HUES6 (cell line): ENCODE results near the gene RESP18.
A peak's percentile ranks its signal among the peaks of the same experiment; 100 is the strongest.
"Not testable (repeated sequence)": the region's sequence is repeated elsewhere in the genome, so short reads cannot be mapped to it uniquely, and the experiment has no call there.

Source experiments
- H3K27ac ChIP-seq: 2 replicates; pipeline ENCODE4 v1.7.0; 2013; ENCODE audit warnings: low read depth, mild to moderate bottlenecking, low read length, inconsistent platforms
- H3K27me3 ChIP-seq: 2 replicates; pipeline ENCODE4 v1.6.1; 2013; ENCODE audit warnings: low read length; ENCODE audit not compliant: control insufficient read depth, insufficient read depth
- H3K36me3 ChIP-seq: 2 replicates; pipeline ENCODE4 v1.6.1; 2013; ENCODE audit warnings: low read length; ENCODE audit not compliant: control insufficient read depth, insufficient read depth
- H3K4me1 ChIP-seq: 2 replicates; pipeline ENCODE4 v1.6.1; 2013; ENCODE audit warnings: low read length; ENCODE audit not compliant: control insufficient read depth, insufficient read depth
- H3K4me3 ChIP-seq: 2 replicates; pipeline ENCODE4 v1.5.1; 2013; ENCODE audit warnings: low read depth, low read length
- H3K9ac ChIP-seq: one replicate; pipeline ENCODE4 v1.6.1; 2013; ENCODE audit warnings: mild to moderate bottlenecking, low read length
- H3K9me3 ChIP-seq: 2 replicates; pipeline ENCODE4 v1.6.1; 2013; ENCODE audit warnings: low read depth, low read length; ENCODE audit not compliant: control insufficient read depth, insufficient read depth

RESP18 gene

GRCh38 chr2:219291394-219291793 is 41.1 kb downstream of the RESP18 start:
- H3K9ac ChIP-seq, result no peak overlapping the region
- no peak overlapping the region for H3K4me3 ChIP-seq
- peaks cover 20% of the 10 kb centered on the region for H3K27me3 ChIP-seq
- H3K27ac ChIP-seq, result no peak overlapping the region
- H3K9me3 ChIP-seq, result no peaks in the 10 kb centered on the region
- H3K36me3 ChIP-seq, result no peaks in the 10 kb centered on the region
- peaks cover 9% of the 10 kb centered on the region for H3K4me1 ChIP-seq

DNA sequence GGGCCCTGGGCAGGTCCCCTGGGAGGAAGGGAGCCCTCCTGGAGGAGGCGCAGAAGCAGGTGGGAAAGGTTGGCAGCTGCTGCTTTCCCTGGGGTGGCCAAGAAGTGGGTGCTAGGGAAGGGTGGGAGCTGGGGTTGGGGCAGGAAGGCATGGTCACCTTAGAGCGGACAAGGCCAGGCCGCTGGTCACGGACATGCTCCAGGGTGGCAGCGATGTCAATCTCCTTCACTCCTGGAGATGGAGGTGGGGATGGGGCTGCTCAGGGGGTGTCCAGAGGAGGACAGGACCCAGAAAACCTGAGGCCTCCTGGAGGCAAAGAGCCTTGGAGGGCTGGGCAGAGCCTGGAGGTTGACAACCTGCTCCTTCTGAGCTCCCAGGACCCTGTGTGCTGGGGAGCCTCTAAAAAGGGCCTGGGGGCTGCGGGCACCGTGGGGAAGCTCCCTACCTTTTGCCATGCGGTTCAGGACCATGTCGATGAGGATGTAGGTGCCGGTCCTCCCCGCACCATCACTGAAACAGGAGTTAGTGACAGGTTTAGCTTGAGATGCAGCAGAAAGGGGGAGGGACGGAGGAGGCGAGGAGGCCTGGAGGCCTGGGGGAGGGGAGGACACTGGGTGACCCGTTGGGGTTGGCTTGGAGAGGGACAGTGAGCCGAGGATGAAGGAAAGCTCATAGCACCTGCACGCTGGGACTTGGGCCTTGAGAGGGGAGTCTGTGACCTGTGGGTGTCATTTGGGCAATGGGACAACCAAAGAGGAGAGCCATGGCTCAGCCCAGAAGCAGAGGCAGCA is 42.0 kb downstream of the RESP18 start:
- no peak overlapping the region for H3K4me3 ChIP-seq
- H3K9me3 ChIP-seq, result no peaks in the 10 kb centered on the region
- H3K27me3 ChIP-seq, result peaks cover 13% of the 10 kb centered on the region
- H3K4me1 ChIP-seq, result peaks cover 14% of the 10 kb centered on the region
- no peaks in the 10 kb centered on the region for H3K36me3 ChIP-seq
- no peak overlapping the region for H3K27ac ChIP-seq
- no peak overlapping the region for H3K9ac ChIP-seq

- Histone ChIP-seq H3K36me3 (peaks cover 3% of the 10 kb centered on the region; the same call in 1 of the 2 replicates), H3K9me3 (no peaks in the 10 kb centered on the region), H3K4me3 (no peak overlapping the region), H3K4me1 (peaks cover 16% of the 10 kb centered on the region), H3K27me3 (peaks cover 7% of the 10 kb centered on the region; the same call in 1 of the 2 replicates), H3K9ac (no peak overlapping the region), H3K27ac (no peak overlapping the region)
These were observed 42.8 kb downstream of the RESP18 start for GRCh38 chr2:219289537-219290361.

GRCh38 chr2:219289195-219289536 is 43.4 kb downstream of the RESP18 start:
- H3K36me3 ChIP-seq, result peaks cover 8% of the 10 kb centered on the region
- no peak overlapping the region for H3K27ac ChIP-seq
- no peaks in the 10 kb centered on the region for H3K9me3 ChIP-seq
- H3K4me1 ChIP-seq, result peaks cover 15% of the 10 kb centered on the region
- H3K27me3 ChIP-seq, result peaks cover 6% of the 10 kb centered on the region; the same call in 1 of the 2 replicates
- H3K4me3 ChIP-seq, result no peak overlapping the region
- no peak overlapping the region for H3K9ac ChIP-seq

- H3K36me3 ChIP-seq, result peaks cover 15% of the 10 kb centered on the region
These were observed 44.8 kb downstream of the RESP18 start for GRCh38 chr2:219287580-219288265.

DNA sequence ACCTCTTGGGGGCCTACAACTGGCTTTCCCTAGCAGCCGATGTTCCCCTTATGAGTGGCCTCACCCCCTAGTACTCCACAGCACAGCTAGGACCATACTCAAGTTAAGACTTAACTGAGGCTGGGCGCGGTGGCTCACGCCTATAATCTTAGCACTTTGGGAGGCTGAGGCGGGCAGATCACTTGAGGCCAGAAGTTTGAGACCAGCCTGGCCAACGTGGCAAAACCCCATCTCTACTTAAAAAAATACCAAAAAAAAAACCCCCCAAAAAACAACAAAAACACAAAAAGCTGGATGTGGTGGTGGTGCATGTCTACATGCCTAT is 45.5 kb downstream of the RESP18 start:
- not testable (repeated sequence) for H3K27me3 ChIP-seq, H3K9me3 ChIP-seq, H3K27ac ChIP-seq, H3K4me3 ChIP-seq, H3K9ac ChIP-seq
- H3K4me1 ChIP-seq, result peaks cover 11% of the 10 kb centered on the region
- peaks cover 18% of the 10 kb centered on the region for H3K36me3 ChIP-seq

More at GRCh38 chr2:219287580-219288265, 44.8 kb downstream of the RESP18 start:
- H3K4me3 ChIP-seq, result no peak overlapping the region
- H3K9me3 ChIP-seq, result no peaks in the 10 kb centered on the region
- no peaks in the 10 kb centered on the region for H3K27me3 ChIP-seq
- H3K9ac ChIP-seq, result no peak overlapping the region
- H3K4me1 ChIP-seq, result peaks cover 11% of the 10 kb centered on the region
- H3K27ac ChIP-seq, result no peak overlapping the region

- Histone ChIP-seq H3K9ac (no peak overlapping the region), H3K36me3 (peaks cover 22% of the 10 kb centered on the region), H3K27me3 (no peaks in the 10 kb centered on the region), H3K4me1 (peaks cover 11% of the 10 kb centered on the region), H3K4me3 (0 out of 2 replicates have a peak overlapping the region, but pooled peaks have one; percentile 21), H3K27ac (no peak overlapping the region), H3K9me3 (no peaks in the 10 kb centered on the region)
These were observed 46.0 kb downstream of the RESP18 start for GRCh38 chr2:219286436-219287115.

DNA sequence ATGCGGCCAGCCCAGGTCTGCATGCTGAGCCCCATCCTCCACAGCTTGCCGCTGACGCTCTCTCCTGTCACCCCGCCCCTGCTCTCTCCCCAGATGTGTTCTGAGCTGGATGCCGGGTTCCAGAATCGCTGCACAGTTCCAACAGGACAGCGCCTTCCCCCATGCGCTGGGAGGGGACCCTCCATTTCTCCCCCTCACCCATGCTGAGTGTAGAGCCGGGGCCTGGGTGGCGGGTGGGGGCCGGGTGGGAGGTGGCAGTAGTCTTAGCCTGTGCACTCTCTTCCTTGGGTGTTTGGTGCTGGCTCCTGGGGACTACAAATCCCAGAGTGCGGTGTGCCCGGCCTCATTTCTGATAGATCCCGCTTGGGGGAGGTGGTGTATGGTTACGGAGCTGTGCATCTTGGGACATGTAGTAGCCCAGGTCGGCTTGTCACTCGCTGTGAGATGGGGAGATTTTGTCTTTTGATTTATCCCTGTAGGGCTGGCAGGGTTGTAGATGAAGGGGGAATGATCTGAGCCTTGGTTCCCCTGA is 46.6 kb downstream of the RESP18 start:
- no peak overlapping the region for H3K27ac ChIP-seq

GRCh38 chr2:219285373-219285735 is 47.2 kb downstream of the RESP18 start:
- Histone ChIP-seq H3K9me3 (no peaks in the 10 kb centered on the region), H3K4me3 (no peak overlapping the region), H3K27ac (no peak overlapping the region), H3K4me1 (peaks cover 13% of the 10 kb centered on the region), H3K9ac (no peak overlapping the region), H3K27me3 (no peaks in the 10 kb centered on the region), H3K36me3 (peaks cover 24% of the 10 kb centered on the region)

More for the DNA sequence above, 46.6 kb downstream of the RESP18 start:
- H3K36me3 ChIP-seq, result peaks cover 24% of the 10 kb centered on the region
- H3K9me3 ChIP-seq, result no peaks in the 10 kb centered on the region
- H3K4me3 ChIP-seq, result 0 out of 2 replicates have a peak overlapping the region, but pooled peaks have one; percentile 21
- H3K4me1 ChIP-seq, result peaks cover 11% of the 10 kb centered on the region
- no peaks in the 10 kb centered on the region for H3K27me3 ChIP-seq
- no peak overlapping the region for H3K9ac ChIP-seq

DNA sequence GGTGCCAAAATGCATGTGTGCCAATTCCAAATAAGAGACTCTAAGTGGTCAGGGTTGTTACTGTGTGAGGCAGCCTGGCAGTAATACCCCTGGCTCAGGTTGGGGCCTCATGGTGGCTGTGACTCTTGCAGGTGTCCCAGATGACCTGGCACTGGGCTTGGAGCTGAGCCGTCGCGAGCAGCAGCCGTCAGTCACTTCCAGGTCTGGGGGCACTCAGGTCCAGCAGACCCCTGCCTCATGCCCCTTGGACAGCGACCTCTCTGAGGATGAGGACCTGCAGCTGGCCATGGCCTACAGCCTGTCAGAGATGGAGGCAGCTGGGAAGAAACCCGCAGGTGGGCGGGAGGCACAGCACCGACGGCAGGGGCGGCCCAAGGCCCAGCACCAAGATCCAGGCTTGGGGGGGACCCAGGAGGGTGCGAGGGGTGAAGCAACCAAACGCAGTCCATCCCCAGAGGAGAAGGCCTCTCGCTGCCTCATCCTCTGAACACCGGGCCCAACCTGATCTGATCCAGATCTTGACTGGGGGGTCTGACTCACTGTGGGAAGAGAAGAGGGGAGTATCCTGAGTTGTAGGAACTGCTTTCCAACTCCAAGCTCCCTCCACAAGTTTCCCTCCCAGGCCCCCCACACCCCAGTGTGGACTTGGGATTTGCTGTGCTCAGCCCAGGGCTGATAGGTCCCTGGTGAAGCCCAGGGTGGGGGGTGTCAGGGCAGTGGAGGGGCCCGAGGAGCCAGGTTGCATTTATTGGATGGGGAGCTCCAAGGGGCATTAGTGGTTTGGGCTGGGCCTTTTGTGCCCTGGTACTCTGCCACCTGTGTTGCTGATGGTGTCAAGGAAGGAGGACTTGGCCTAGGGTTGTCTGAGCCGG is 47.8 kb downstream of the RESP18 start:
- Histone ChIP-seq H3K36me3 (peaks cover 24% of the 10 kb centered on the region), H3K4me3 (no peak overlapping the region), H3K27ac (no peak overlapping the region)

More for the DNA sequence above, 47.8 kb downstream of the RESP18 start:
- H3K27me3 ChIP-seq, result no peaks in the 10 kb centered on the region
- no peaks in the 10 kb centered on the region for H3K9me3 ChIP-seq
- no peak overlapping the region for H3K9ac ChIP-seq
- H3K4me1 ChIP-seq, result peaks cover 19% of the 10 kb centered on the region
